ENCODE measurements around the gene GAL.

GAL gene

DNA sequence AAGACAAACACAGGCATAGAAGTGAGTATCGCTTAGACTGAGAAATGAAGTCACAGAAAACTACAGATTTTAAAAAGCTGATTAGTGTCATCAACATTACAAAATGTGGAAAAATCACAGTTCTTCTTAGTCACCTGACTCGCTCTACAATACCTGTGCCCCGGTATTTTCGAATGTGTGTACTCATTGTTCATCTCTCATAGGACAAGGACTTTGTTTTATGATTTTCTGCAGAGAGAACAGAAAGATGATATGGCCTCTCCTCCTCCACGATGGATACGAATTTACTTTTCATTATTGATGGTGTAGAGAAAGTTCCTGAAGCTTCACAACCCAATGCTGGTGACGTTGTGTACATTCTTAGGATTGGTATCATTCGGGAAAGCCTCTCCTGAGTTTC lies 29.4 kb upstream of the GAL start:
- no peak overlapping the region for H3K4me3 ChIP-seq (ENCODE audit: control insufficient read depth, low read depth, low read length)
- no peak for DNase-seq (ENCODE audit: low read depth)
- TF ChIP-seq, protein P1, sequence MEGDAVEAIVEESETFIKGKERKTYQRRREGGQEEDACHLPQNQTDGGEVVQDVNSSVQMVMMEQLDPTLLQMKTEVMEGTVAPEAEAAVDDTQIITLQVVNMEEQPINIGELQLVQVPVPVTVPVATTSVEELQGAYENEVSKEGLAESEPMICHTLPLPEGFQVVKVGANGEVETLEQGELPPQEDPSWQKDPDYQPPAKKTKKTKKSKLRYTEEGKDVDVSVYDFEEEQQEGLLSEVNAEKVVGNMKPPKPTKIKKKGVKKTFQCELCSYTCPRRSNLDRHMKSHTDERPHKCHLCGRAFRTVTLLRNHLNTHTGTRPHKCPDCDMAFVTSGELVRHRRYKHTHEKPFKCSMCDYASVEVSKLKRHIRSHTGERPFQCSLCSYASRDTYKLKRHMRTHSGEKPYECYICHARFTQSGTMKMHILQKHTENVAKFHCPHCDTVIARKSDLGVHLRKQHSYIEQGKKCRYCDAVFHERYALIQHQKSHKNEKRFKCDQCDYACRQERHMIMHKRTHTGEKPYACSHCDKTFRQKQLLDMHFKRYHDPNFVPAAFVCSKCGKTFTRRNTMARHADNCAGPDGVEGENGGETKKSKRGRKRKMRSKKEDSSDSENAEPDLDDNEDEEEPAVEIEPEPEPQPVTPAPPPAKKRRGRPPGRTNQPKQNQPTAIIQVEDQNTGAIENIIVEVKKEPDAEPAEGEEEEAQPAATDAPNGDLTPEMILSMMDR (IDR thresholded peaks at IDR 0.05; ENCODE audit: control insufficient read depth, insufficient read depth, low read depth, low read length, missing control alignments): no peak

DNA sequence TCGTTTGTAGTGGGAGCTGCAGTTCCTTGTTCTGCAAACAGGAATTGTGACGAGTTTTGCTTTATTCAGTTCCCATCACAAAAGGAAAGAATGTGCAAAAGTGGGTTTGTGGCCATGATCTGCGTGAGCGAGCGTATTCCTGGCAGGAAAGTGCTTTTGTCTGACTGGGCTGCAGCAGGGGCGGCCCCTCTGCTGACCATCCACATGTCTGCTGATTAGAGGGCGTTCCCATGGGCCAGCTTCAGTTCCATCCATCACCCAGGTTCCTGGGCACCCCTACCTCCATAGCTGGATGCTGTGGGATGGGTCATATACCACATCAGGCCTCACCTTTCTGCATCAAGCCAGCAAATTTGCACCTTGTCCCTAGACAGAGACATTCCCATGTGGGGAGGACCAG lies 28.9 kb upstream of the GAL start:
- TF ChIP-seq, protein P1 (IDR thresholded peaks at IDR 0.05; ENCODE audit: control insufficient read depth, insufficient read depth, low read depth, low read length, missing control alignments): no peak
- no peak for DNase-seq (ENCODE audit: low read depth)
- H3K4me3 ChIP-seq (ENCODE audit: control insufficient read depth, low read depth, low read length): no peak overlapping the region

DNA sequence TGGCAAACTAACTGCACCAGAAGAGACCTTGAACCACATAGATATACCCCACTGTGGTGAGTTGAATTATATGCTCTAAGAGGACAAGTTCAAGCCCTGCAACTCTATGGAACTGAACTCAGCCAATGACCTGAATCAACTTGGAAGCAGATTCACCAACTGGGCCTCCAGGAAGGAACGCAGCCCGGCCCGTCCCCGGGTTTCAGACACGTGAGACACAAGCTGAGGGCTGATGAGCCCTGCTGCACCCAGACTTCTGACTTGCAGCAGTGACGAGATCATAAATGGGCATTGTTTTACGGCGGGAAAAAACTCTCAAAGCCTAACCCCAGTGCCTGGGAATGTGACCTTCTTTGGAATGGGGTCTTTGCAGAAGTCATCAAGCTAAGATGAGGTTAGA lies 28.5 kb upstream of the GAL start:
- DNase-seq (ENCODE audit: low read depth): no peak
- H3K4me3 ChIP-seq (ENCODE audit: control insufficient read depth, low read depth, low read length): no peak overlapping the region
- TF ChIP-seq, protein P1 (IDR thresholded peaks at IDR 0.05; ENCODE audit: control insufficient read depth, insufficient read depth, low read depth, low read length, missing control alignments): no peak

DNA sequence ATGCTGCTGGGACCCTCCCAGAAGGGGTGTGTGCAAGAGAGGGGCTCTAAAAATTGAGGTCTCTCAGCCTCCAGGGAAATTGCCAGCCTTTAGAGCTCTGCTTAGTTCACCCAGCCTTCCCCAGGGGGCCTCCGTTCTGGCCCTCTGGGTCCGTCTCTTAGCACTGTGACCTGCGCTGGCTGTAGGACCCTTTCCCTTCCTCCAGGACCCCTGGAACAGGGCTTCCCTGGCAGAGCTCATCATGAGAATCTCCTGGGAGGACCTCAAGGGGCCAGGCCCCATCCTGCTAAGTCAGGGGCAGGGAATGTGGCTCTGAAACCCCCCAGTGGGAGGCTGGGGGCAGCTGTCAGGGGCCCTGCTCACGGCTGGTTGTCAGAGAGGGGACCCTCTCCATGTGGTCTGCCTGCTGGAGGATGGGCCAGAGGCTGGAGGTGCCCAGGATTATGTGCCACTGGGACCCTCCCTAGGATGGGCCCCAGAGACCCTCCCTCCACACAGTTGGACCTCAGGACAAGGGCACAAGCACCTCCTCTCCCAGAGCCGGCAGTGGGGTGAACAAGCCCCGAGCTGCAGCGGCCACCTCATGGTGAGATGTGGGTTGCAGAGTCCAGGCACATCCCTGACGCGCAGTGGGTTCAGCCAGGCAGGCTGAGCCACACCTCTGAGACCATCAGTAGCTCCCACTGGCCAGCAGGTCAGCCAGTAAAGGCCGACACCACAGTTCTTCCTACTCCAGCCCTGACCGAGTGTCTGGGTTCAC lies 27.1 kb upstream of the GAL start:
- no peak overlapping the region for H3K4me3 ChIP-seq (ENCODE audit: control insufficient read depth, low read depth, low read length)
- no peak for DNase-seq (ENCODE audit: low read depth)
- TF ChIP-seq, protein P1 (IDR thresholded peaks at IDR 0.05; ENCODE audit: control insufficient read depth, insufficient read depth, low read depth, low read length, missing control alignments): no peak

DNA sequence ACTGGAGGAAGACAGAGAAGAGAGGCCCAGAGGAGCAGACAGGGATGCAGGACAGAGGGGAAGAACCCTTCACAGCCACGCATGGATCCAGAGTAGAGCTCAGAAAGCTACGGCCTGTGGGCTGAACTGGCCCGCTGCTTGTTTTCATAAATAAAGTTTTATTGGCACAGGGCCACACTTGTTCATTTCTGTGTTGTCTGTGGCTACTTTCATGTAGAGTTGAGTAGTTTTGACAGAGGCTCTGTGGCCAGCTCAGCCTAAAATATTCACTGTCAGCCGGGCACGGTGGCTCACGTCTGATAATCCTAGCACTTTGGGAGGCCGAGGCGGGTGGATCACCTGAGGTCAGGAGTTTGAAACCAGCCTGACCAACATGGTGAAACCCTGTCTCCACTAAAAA lies 26.2 kb upstream of the GAL start:
- DNase-seq (ENCODE audit: low read depth): no peak
- no peak overlapping the region for H3K4me3 ChIP-seq (ENCODE audit: control insufficient read depth, low read depth, low read length)
- TF ChIP-seq, protein P1 (IDR thresholded peaks at IDR 0.05; ENCODE audit: control insufficient read depth, insufficient read depth, low read depth, low read length, missing control alignments): no peak

DNA sequence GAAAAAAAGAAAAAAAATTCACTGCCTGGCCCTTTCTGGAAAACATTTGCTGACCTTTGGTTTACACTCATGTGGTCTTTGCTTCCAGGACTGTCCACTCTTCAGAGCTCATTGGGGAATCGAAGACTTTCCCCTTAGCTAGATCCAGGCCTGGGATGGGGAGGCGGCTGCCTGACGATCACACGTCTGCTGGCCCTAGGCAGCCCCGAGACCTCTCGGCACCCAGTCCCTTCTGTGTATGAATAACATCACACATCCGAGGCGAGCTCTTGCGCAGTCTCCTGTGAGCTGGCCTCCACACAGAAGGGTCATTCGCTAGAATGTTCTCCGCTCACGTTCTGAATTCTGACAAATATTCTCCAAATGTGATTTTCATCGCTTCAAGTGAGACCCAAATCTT lies 25.7 kb upstream of the GAL start:
- no peak for DNase-seq (ENCODE audit: low read depth)
- TF ChIP-seq, protein P1 (IDR thresholded peaks at IDR 0.05; ENCODE audit: control insufficient read depth, insufficient read depth, low read depth, low read length, missing control alignments): no peak

More for the DNA sequence above, 25.7 kb upstream of the GAL start:
- H3K4me3 ChIP-seq (ENCODE audit: control insufficient read depth, low read depth, low read length): no peak overlapping the region
